GM20000 (cell line): Measurements from ENCODE around the gene MAF.

Experiments
- DNase-seq: peaks from one replicate; pipeline ENCODE4 v3.0.0; 2012; ENCODE audit warnings: low spot score
- CTCF ChIP-seq: IDR thresholded peaks from 2 replicates; pipeline ENCODE4 v1.5.1; 2012; ENCODE audit warnings: mild to moderate bottlenecking, control low read depth; ENCODE audit errors: extremely low read depth, missing control alignments

Gene MAF

GRCh38 chr16:79547085-79547484 lies 53.5 kb downstream of the MAF start:
- TF ChIP-seq CTCF: no peak
- DNase-seq: no peak
